ENCODE measurements around the gene SPATS2.

The SPATS2 gene

GRCh38 chr12:49543221-49543913 lies 176.1 kb downstream of the SPATS2 start:
- no peak for DNase-seq

DNA sequence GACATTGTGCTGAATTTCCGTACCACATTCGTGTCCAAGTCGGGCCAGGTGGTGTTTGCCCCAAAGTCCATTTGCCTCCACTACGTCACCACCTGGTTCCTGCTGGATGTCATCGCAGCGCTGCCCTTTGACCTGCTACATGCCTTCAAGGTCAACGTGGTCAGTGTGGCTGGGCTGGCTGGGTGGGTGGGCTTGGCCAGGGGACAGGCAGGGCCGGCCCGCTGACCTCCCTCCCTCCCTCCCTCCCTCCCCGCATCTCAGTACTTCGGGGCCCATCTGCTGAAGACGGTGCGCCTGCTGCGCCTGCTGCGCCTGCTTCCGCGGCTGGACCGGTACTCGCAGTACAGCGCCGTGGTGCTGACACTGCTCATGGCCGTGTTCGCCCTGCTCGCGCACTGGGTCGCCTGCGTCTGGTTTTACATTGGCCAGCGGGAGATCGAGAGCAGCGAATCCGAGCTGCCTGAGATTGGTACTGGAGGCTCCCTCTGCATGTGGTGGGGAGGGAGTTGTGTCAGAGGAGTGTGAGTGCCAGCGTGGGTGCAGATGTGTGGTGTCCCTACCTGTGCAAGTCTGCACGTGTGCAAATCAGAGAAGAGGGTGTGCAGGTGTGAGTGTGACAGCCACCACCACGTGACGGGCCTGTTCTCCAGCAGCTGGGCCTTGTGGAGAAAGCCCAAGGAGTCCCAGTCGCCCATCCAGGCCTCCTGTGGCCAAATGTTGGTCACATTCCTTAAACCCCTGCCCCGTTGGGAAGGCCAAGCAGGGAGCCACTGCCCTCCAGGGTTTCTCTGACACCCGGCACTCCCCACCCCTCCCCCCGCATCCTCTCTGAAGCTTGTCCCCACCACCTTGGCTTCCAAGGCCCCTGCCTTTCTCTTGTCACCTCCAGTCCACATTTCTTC lies 176.9 kb downstream of the SPATS2 start:
- DNase-seq, result no peak

DNA sequence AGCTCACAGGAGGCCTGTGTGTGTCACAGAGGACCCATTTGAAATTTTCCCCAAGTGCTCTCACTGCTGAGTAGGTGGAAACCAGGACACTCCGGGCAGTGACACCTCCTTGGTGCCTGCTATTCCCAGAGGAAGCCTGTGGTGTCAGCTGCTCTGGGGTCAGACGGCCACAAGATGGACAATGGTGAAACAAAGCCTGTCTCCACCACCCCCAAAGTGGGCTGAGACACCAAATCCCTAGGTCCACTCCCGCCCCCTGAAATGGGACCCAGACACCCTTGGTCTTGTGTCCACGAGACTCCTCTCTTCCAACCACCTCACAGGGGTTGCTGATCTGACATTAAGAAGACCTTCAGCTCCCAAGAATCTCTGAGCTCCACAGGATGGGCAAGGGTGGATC lies 178.6 kb downstream of the SPATS2 start:
- DNase-seq, result no peak

DNA sequence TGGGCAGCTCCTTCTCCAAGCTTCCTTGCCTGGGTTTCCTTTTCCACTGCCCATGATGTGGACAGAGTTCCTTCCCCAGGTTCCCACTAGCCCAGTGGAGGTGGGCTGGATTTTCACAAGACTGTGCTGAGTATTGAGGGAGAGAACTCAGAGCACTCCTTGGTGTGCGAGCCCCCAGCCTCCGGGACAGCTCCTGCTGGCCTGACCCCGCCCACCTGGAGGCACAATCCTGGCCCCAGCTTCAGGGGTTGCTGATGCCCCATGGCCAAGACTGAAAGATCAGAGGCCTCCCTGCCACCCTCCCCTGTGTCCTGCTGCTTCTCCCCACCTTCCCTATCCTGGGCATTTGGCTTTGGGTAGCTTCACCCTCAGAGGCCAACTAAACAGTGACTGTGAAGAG lies 179.2 kb downstream of the SPATS2 start:
- DNase-seq, result no peak

GRCh38 chr12:49547090-49547690 lies 179.9 kb downstream of the SPATS2 start:
- DNase-seq, result no peak

- no peak for DNase-seq
Observed at GRCh38 chr12:49548481-49548821, 181.2 kb downstream of the SPATS2 start.

DNA sequence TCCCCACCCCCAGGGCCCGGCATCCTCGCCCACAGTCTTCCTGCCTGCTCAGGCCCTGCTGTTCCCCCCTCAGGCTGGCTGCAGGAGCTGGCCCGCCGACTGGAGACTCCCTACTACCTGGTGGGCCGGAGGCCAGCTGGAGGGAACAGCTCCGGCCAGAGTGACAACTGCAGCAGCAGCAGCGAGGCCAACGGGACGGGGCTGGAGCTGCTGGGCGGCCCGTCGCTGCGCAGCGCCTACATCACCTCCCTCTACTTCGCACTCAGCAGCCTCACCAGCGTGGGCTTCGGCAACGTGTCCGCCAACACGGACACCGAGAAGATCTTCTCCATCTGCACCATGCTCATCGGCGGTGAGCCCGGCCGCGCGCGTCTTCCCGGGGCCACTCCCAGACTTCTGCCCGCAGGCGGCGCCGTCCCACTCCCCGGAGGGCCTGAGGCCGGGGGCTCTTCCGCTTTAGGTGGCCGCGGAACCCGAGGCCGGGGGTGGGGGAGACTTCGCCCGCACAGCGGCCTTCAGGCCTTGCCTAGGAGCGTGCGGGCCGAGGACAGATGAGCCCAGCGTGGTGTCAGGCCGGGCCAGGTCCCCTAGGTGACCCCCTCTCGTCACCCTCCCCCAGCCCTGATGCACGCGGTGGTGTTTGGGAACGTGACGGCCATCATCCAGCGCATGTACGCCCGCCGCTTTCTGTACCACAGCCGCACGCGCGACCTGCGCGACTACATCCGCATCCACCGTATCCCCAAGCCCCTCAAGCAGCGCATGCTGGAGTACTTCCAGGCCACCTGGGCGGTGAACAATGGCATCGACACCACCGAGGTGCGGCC lies 181.8 kb downstream of the SPATS2 start:
- no peak for DNase-seq

- DNase-seq, result no peak
Observed at GRCh38 chr12:49549735-49550692, 182.8 kb downstream of the SPATS2 start.

GRCh38 chr12:49550693-49551252 lies 183.5 kb downstream of the SPATS2 start:
- DNase-seq, result no peak

GRCh38 chr12:49552014-49552413 lies 184.8 kb downstream of the SPATS2 start:
- DNase-seq, result no peak

- no peak for DNase-seq
Observed at GRCh38 chr12:49552425-49552824, 185.2 kb downstream of the SPATS2 start.

DNA sequence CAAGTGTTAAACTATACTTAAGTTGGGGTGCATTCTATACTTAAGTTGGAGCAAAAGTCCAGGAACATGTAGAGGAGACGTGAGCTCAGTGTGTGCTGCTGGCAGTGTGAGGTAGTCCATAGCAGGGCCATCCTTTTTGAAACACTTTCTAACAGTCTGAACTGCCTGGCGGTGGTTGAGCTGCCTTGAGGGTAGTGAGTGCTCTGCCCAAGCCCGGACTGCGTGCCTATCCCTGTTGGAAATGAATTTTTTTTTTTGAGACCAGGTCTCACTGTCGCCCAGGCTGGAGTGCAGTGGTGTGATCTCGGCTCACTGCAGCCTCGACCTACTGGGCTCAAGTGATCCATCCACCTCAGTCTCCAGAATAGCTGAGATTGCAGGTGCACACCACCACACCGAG lies 185.6 kb downstream of the SPATS2 start:
- DNase-seq, result no peak

DNA sequence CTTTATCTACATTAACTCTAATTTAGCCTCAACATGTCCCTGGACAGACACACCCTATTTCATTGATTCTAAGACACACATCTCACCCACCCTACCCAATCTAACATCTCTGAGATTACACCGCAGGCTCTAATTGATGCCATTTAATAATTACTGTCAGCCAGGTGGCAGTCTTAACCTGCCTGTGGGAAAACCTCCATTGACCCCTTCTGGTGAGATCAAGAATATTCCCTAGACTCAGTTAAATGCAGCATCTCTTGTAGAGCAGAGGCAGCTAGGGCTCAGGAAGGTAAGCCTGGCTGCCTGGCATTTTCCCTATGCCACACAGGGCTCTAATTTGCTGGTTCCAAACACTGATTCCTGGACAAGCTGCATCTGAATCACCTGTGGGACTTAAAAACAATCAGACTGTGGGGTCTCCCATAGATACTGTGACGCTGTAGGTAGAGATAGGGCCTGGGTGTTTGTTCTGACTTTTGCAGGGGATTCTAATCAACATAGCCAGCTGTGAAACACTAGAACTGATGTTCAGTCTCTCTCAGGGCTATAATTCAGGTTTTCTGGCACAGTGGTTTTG lies 186.3 kb downstream of the SPATS2 start:
- peak; percentile 29 for DNase-seq

- no peak for DNase-seq
Observed at GRCh38 chr12:49554266-49554665, 187.0 kb downstream of the SPATS2 start.

DNA sequence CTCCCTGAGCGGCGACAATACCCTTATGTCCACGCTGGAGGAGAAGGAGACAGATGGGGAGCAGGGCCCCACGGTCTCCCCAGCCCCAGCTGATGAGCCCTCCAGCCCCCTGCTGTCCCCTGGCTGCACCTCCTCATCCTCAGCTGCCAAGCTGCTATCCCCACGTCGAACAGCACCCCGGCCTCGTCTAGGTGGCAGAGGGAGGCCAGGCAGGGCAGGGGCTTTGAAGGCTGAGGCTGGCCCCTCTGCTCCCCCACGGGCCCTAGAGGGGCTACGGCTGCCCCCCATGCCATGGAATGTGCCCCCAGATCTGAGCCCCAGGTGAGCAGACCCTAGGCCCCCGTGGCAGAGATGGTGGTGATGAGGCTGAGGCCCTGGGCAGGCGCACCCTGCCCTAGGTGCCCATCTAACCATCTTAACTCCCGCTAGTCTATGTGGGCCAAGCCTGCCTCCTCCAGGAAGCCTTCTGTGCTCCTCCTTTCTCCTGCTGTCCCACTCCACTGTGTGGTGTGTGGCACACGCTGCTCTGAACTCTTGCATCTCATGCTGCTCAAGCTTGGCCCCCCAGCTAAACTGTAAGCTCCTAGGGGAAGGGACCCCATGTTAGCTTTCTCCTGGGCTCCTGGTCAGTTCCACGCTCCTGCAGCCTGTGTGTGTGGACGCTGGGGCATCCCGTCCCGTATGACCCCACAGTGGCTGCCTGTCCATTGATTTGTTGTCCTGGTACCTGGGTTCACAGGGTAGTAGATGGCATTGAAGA lies 188.5 kb downstream of the SPATS2 start:
- DNase-seq, result no peak

DNA sequence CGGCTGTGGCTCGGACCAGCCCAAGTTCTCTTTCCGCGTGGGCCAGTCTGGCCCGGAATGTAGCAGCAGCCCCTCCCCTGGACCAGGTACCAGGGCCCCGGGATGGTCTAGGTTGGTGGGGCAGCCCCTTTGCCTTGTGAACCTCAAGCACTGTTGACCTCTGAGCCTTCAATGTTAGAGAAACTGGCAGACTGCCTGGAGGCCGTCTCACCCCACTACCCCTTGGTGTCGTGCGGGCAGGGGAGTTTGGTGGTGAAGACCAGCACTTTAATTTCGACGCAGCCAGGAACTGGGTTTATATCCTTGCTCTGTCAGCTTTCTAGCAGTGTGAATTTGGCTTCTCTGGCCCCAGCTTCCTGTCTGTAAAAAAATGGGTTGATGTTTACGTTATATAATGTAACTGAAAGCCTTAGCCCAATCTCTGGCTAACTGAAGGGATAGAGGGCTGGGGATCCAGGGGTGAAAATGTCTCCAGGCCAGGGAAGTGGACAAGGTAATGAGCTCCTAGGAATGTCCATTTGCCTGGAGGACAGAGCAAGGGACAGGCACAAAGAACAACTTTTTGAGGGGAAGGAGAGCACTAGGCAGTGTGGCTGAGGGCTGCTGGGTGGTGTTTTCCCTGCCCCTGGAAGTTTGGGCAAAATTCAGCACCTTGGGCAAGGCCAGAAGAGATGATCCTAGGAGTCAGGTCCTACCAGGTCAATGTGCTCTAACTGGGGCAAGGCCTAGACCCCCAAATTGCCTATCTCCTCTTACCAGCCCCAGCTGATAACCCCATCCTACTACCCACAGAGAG lies 189.3 kb downstream of the SPATS2 start:
- DNase-seq, result no peak

- no peak for DNase-seq
Observed at GRCh38 chr12:49557187-49557916, 190.1 kb downstream of the SPATS2 start.

- DNase-seq, result no peak
Observed at GRCh38 chr12:49557917-49558215, 190.6 kb downstream of the SPATS2 start.

DNA sequence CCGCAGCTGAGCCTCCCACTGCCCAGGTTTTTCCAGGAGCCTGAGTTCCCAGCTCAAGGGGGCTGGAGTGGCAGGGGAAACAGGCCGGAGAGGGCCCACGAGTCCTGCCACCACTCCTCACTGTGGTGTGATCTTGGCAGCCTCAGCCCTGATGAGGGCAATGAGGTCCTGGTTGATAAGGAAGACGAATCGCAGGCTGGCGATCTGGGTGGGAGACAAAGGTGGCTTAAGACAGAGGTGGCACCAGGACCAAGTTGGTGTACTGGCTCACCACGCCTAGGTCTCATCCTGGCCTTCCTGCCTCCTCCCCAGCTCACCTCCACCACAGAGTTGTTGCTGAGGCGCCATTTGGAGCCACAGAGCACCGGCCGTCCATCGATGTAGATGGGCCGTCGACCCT lies 191.3 kb downstream of the SPATS2 start:
- DNase-seq, result no peak
